HG03196 (cell line): ENCODE measurements around the gene KCNQ2.
"Not testable (repeated sequence)": the region's sequence is repeated elsewhere in the genome, so short reads cannot be mapped to it uniquely, and the experiment has no call there.

Experiments
- ATAC-seq: cut with Tn5 transposase; IDR thresholded peaks from one replicate; pipeline ENCODE4 v1.9.1; 2021; ENCODE audit not compliant: unreplicated experiment

The KCNQ2 gene

DNA sequence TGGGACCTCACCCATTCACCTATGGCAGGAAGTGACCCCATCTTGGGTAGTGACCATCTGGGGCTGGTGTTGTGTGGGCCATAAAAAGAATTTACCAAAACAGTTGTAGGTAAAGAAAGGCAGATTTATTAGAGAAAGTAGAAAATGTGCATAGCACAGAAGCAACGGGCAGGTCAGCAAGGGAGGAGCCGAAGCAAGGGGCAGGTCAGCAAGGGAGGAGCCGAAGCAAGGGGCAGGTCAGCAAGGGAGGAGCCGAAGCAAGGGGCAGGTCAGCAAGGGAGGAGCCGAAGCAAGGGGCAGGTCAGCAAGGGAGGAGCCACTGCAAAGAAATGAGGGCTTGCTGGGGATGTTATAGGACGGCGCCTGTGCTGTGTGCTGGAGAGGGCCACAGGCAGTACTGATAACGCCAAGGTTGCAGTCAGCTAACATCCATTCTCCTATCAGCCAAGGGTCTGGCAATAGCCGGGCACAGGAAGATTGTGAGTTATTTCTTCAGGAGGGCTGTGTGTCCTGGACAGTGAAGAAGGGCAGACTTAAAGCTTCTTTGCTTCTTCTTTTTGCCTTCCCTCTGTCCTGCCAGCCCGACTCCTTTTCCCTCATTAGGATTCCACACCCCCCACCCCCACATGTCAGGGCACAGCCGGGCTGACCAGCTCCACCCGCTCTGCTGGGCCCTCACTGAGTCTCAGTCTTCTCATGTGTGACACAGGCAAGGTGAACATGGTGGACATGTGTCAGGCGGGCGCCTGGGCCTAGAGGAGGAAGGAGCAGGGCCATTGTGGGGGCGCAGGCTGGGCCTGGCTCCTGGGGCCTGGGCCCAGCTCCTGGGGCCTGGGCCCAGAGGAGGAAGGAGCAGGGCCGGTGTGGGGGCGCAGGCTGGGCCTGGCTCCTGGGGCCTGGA, 79.7 kb downstream of the KCNQ2 start:
- no peak for ATAC-seq

DNA sequence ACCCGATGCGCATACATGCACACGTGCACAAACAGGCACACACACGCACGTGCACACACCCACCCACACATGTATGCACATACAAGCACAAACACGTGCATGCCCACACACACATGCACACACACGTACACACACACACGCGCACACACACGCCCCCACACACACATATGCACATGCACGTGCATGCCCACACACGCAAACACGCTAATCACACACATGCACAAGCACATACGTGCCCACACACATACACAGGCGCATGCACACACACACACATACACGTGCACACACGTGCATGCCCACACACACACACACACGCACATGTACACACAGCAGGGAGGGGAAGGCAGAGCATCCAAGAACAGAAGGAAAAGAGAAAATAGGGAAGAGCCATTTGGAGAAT, 84.5 kb downstream of the KCNQ2 start:
- no peak for ATAC-seq

DNA sequence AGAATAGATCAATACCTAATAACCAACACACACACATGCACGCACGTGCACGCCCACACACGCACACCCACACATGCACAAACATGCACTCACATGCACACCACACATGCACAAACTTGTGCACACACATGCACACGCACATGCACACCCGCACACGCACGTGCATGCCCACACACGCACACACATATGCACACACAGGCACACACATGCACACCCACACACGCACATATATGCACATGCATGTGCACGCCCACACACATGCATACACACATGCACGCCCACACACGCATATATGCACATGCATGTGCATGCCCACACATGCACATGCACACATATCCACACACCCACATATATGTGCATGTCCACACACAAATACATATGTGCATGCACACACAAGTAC, 85.1 kb downstream of the KCNQ2 start:
- no peak for ATAC-seq

DNA sequence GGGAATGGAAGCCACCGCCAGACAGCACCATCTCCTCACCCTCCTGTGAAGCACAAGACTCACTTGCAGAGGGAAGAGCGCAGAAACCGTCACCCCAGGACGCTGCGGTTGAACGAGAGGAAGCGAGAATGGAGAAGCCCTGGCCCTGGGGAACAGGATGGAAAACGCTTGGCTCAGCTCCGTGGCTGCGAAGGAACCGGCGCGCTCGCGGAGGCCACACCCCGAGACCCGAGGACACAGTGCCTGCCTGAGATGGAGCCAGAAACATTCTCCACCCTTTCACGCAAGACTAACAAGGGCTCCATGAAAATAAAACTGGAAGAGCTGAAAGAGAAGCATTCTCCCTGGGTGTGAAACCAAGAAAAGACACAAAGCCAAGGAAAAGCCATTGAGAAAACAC, 86.0 kb downstream of the KCNQ2 start:
- no peak for ATAC-seq

DNA sequence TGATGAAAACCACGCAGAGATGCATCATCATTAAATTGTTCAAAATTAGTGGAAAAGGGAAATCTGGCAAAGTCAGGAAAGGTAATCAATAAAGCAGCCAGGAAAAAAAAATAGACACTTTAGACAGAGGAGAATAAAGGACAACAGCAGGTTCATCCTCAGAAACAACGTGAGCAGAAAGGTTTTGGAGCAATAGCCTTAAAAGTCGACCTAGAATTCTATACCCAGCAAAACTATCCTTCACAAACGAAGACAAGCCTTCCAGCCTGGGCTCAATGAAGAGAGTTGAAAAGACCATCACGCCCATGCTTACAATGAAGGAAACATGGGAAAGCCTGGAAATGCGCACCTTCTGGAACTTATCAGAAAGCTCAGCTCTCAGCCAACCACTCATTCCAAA, 86.6 kb downstream of the KCNQ2 start:
- no peak for ATAC-seq

DNA sequence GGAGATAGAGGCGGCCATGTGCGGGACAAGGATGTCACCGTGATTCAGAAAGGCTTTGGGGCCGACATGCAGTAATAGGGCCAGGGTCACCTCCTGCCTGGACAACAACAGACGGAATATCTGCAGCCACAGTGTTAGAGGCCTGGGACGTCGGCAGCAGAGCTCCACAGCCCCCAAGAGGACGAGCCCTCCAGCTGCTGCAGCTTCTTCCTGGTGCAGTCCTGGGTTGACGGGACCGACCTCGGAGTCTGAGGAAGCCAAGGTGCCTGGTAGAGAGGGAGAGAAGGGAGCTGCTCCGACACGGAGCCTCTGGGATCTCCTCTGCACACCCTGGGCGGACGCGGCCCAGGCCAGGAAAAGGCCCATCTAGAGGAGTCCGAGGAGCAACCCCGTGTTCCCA, 88.1 kb downstream of the KCNQ2 start:
- ATAC-seq: no peak

GRCh38 chr20:63383556-63383955, 88.9 kb downstream of the KCNQ2 start:
- ATAC-seq: no peak

DNA sequence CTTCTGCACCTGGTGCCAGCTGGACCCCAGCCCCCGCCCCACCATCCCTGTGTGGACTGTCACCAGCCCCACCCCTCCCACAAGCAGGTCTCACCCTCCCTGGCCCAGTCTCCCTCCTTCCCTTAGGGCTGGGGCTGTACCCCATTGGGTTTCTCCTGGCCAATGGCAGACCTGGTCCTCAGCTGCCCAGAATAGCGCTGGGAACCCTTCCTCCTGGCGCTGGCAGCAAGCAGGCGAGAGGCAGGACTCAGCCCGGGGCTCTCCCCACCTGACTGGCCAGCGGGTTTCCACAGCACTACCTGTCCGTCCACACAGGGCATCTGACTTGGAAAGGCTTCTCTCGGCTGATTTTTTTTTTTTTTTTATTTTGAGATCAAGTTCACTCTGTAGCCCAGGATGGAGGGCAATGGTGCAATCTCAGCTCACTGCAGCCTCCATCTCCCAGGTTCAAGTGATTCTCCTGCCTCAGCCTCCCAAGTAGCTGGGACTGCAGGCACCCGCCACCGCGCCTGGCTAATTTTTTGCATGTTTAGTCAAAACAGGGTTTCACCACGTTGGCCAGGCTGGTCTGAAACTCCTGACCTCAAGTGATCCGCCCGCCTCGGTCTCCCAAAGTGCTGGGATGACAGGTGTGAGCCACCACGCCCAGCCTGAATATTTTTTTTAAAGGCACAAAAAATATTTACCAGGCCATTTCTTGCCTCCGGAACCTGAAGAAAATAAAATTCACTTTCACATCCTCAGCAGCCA, 89.7 kb downstream of the KCNQ2 start:
- ATAC-seq: no peak

DNA sequence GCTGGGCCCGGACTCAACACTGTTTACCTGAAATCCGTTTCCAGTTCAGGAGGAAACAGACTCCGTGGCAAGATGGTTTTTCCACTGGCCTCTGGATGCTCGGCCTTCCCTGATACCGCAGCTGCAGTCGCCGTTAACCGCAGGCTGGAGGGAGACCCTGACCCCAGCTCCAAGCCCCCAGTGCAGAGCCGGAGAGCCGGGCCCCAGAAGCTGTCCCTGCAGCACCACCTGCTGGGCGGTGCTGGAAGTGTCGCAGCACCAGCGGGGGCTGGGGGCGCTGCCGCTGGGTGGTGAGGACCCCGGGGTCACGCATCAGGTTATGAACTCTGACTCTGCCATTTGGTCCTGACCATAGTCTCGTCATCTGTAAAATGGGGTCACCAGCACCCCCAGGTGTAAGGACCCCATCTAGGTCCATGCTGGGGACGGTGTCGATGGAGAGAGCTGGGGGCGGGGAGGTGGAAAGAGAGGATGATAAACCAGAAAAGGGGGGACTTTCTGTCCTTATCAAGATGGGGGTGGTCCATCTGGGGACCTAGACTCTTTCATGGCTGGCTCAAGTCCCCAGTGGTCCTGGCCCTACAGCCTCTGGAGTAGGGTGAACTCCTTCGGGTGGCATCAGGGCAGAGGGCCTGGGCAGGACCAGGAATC, 90.5 kb downstream of the KCNQ2 start:
- ATAC-seq: no peak

- no peak for ATAC-seq
Observed at GRCh38 chr20:63380346-63380870, 92.0 kb downstream of the KCNQ2 start.

DNA sequence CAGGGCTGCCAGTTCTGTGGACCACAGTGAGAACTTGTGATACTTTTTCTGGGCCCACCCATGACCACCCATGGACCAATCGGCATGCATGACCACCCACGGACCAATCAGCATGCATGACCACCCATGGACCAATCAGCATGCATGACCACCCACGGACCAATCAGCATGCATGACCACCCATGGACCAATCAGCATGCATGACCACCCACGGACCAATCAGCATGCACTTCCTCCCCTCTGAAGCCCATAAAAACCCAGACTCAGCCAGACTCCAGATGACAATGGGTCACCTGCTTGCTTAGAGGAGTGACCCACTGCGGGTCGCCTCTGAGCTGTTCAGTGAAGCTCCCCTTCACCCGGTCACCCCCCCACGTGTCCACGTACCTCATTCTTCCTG, 92.6 kb downstream of the KCNQ2 start:
- not testable (repeated sequence) for ATAC-seq

DNA sequence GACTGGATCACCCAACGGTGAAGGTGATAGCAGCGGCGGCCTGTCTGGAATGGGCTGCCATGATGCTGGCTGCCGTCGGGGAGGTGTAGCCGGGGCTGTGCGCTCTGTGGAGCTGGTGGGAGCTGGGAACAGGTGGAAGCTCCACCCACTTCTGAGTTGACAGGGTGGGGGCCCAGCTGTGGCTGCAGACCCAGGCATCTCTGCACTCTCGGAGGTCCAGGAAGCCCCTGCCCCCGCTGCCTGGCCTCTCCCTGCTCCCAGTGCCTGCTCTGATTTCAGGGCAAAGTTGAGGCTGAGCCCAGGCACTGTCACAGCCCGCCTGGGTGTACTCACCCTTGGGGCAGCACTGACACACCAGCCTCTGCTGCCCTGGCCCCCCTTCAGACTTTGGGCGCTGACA, 93.2 kb downstream of the KCNQ2 start:
- no peak for ATAC-seq

DNA sequence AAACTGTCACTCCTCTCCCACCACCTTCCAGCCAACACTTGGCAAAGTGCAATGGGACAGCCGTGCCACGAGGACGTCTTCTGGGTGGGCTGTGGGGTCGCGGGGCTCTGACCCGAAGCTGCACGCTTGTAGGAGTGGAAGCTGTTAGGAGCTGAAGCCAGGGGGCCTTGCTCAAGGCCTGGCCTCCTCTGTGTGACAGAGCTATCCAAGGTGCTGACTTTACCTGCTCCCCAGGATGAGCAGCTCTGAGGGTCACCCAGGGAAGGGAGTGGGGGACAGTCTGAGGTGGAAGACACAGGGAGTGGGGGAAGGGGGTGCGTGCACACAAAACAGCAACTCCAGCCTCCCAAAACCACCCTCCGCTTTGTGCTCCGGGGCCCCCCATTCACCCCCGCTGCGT, 93.8 kb downstream of the KCNQ2 start:
- no peak for ATAC-seq

DNA sequence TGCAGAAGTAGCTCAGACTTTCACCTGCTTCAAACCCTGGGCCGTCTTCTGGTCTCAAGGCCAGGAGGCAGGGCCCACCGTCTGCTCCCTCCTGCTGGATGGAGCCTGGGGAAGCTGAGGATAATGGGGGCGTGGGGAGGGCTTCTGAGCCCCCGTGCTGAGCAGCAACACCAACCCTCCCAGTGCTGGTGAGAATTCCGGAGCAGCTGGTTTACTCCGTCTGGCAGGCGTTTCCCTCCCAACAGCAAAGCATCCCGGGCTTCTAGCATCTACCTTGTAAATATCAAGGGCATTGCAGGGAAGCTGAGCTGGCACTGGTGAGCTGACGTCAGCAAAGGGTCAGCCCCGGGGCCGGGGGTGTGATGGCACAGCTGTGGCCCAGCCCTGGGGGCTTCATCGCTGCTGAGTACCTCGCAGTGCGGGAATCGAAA, 94.5 kb downstream of the KCNQ2 start:
- no peak for ATAC-seq

- ATAC-seq: no peak
Observed at GRCh38 chr20:63377256-63377941, 95.1 kb downstream of the KCNQ2 start.

GRCh38 chr20:63376283-63377250, 95.9 kb downstream of the KCNQ2 start:
- no peak for ATAC-seq

DNA sequence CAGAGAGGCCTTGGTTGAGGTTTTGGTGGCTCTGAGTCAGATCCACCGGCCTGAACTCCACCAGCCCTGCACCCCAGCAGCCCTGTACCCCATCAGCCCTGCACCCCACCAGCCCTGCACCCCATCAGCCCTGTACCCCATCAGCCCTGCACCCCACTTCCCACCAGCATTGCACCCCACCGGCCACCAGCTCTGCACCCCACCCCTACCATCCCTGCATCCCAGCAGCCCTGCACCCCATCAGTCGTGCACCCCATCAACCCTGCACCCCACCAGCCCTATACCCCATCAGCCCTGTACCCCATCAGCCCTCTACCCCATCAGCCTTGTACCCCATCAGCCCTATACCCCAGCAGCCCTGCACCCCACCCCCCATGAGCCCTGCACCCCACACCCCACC, 97.0 kb downstream of the KCNQ2 start:
- ATAC-seq: no peak

DNA sequence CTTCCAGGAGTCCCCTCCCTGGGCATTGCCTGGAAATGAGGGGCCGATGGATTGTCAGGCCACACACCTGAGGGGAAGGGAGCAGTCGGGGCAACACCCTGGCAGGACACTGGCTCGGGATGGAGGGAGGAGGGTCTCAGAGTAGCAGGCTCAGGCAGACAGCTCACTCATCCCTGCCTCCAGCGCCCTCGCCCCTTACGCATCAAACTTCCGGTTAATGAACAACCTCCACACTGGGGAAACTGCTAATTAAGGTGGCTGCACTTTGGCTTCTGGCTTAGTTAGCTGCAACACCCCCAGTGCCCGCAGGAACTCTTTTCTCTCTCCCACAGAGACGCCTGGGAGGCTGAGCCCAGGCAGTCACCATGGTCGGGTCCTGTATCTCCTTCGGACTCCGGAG, 98.0 kb downstream of the KCNQ2 start:
- no peak for ATAC-seq

GRCh38 chr20:63373996-63374395, 98.5 kb downstream of the KCNQ2 start:
- ATAC-seq: no peak
